SK-N-SH (cell line): ENCODE results near the gene PRDM11. TPM values are rescaled to one million over a fixed set of nuclear protein-coding genes. Genes with fewer than 3 reads are reported as not detected.

ENCODE experiments used
- CTCF ChIA-PET: fragments of 300-600, 350-600 bp; formaldehyde crosslinking; extraction: SDS; loops from one replicate; lab custom pipeline; 2021; lab: Yijun Ruan, JAX
- POLR2A ChIA-PET: fragments of 350-600 bp; sonication (Branson Sonifier 250); formaldehyde crosslinking; extraction: SDS; loops from one replicate; lab custom pipeline; 2020; ENCODE audit warnings: antibody characterized with exemption, inconsistent platforms; lab: Yijun Ruan, JAX
- DNase-seq: peaks from one replicate; pipeline ENCODE4 v3.0.0; 2012
- H2AFZ ChIP-seq: fragments of 200-600 bp; sonication (generic); 2 replicates; pipeline ENCODE4 v1.8.1; 2016; ENCODE audit warnings: antibody characterized with exemption, mild to moderate bottlenecking, low read depth
- H3F3A ChIP-seq: fragments of 200-600 bp; sonication (generic); replicated peaks from 2 replicates; pipeline ENCODE3; 2016; ENCODE audit warnings: antibody characterized with exemption, mild to moderate bottlenecking; ENCODE audit not compliant: insufficient read depth
- H3K27ac ChIP-seq, 2 experiments: fragments of 200-500 bp in 1 of 2; fragments of 200-600 bp in 1 of 2; sonication (Bioruptor generic) in 1 of 2; sonication (generic), shearing (Covaris generic) in 1 of 2; 2 replicates each; pipeline versions ENCODE4 v1.5.1 to v1.6.1; 2014 to 2016; ENCODE audit warnings: low read depth in 2 of 2, inconsistent platforms in 1 of 2, low read length in 1 of 2, mild to moderate bottlenecking in 1 of 2, mixed read lengths in 1 of 2
- H3K27me3 ChIP-seq: fragments of 200-600 bp; sonication (generic), shearing (Covaris generic); 2 replicates; pipeline ENCODE4 v1.6.1; 2016; ENCODE audit warnings: mixed run types; ENCODE audit not compliant: insufficient read depth
- H3K36me3 ChIP-seq, 2 experiments: fragments of 200-500 bp in 1 of 2; fragments of 200-600 bp in 1 of 2; sonication (Bioruptor generic) in 1 of 2; sonication (generic) in 1 of 2; replicated peaks in 1 of 2; 2 replicates each; pipeline versions ENCODE3 to v1.5.1; 2014 to 2016; ENCODE audit warnings: low read length in 1 of 2, mild to moderate bottlenecking in 1 of 2; ENCODE audit not compliant: insufficient read depth in 2 of 2, control insufficient read depth in 1 of 2
- H3K4me1 ChIP-seq, 2 experiments: fragments of 200-500 bp in 1 of 2; fragments of 200-600 bp in 1 of 2; sonication (Bioruptor generic) in 1 of 2; sonication (generic), shearing (Covaris generic) in 1 of 2; 2 replicates each; pipeline versions ENCODE4 v1.5.1 to v1.6.1; 2014 to 2016; ENCODE audit warnings: low read depth in 1 of 2, low read length in 1 of 2, mixed run types in 1 of 2; ENCODE audit not compliant: insufficient read depth in 2 of 2, control insufficient read depth in 1 of 2
- H3K4me2 ChIP-seq: fragments of 200-600 bp; sonication (generic), shearing (Covaris generic); 2 replicates; pipeline ENCODE4 v1.6.1; 2017; ENCODE audit warnings: mixed run types
- H3K4me3 ChIP-seq, 2 experiments: fragments of 200-500 bp in 1 of 2; fragments of 200-600 bp in 1 of 2; sonication (Bioruptor generic) in 1 of 2; sonication (generic), shearing (Covaris generic) in 1 of 2; 2 replicates each; pipeline versions ENCODE4 v1.5.1 to v1.8.1; 2014 to 2016; ENCODE audit warnings: low read depth in 2 of 2, inconsistent platforms in 1 of 2, low read length in 1 of 2, mild to moderate bottlenecking in 1 of 2, mixed read lengths in 1 of 2, moderate library complexity in 1 of 2
- H3K79me2 ChIP-seq: fragments of 200-600 bp; sonication (generic); 2 replicates; pipeline ENCODE4 v1.8.1; 2017; ENCODE audit warnings: mild to moderate bottlenecking; ENCODE audit not compliant: insufficient read depth
- H3K9ac ChIP-seq: fragments of 200-600 bp; sonication (generic); 2 replicates; pipeline ENCODE4 v1.6.1; 2017; ENCODE audit warnings: mixed run types
- H3K9me2 ChIP-seq: fragments of 200-600 bp; sonication (generic); 2 replicates; pipeline ENCODE4 v1.6.1; 2017; ENCODE audit warnings: mixed run types
- H3K9me3 ChIP-seq: fragments of 200-600 bp; sonication (generic); 2 replicates; pipeline ENCODE4 v1.6.1; 2017; ENCODE audit warnings: mixed run types, mild to moderate bottlenecking, moderate library complexity
- H4K20me1 ChIP-seq: fragments of 200-600 bp; sonication (generic); 2 replicates; pipeline ENCODE4 v1.6.1; 2017; ENCODE audit warnings: mild to moderate bottlenecking, mixed run types; ENCODE audit not compliant: insufficient read depth
- ELF1 ChIP-seq: IDR thresholded peaks from 2 replicates; pipeline ENCODE4 v1.4.0; 2012
- EZH2phosphoT487 ChIP-seq: fragments of 200-600 bp; sonication (generic); IDR thresholded peaks from 2 replicates; pipeline ENCODE4 v1.6.1; 2017; ENCODE audit warnings: low read depth, mixed run types, mild to moderate bottlenecking, antibody characterized with exemption, moderate library complexity, borderline replicate concordance
- FOSL2 ChIP-seq: IDR thresholded peaks from 2 replicates; pipeline ENCODE4 v1.4.0; 2012; ENCODE audit warnings: low read depth, mild to moderate bottlenecking, moderate library complexity, borderline replicate concordance
- FOXJ3 ChIP-seq: sonication (generic); formaldehyde crosslinking; IDR thresholded peaks from 2 replicates; pipeline ENCODE4 v1.5.1; 2020; ENCODE audit warnings: mild to moderate bottlenecking, missing genetic modification reagents
- FOXM1 ChIP-seq: IDR thresholded peaks from 2 replicates; pipeline ENCODE4 v1.4.0; 2012; ENCODE audit warnings: low read depth, mild to moderate bottlenecking
- GATA2 ChIP-seq: sonication (generic); formaldehyde crosslinking; IDR thresholded peaks from 2 replicates; pipeline ENCODE4 v1.5.0; 2020; ENCODE audit warnings: mild to moderate bottlenecking, missing genetic modification reagents
- MEF2A ChIP-seq: IDR thresholded peaks from 2 replicates; pipeline ENCODE4 v1.4.0; 2012; ENCODE audit warnings: low read depth, borderline replicate concordance
- RCOR1 ChIP-seq: fragments of 150-350 bp; IDR thresholded peaks from 2 replicates; pipeline ENCODE4 v1.6.1; 2017; ENCODE audit warnings: antibody characterized with exemption, low read length
- REST ChIP-seq: IDR thresholded peaks from 2 replicates; pipeline ENCODE4 v1.6.1; 2012; ENCODE audit warnings: mild to moderate bottlenecking, low read depth, low read length, moderate library complexity
- RXRA ChIP-seq: IDR thresholded peaks from 2 replicates; pipeline ENCODE4 v1.4.0; 2012; ENCODE audit warnings: low read depth, mild to moderate bottlenecking, borderline replicate concordance
- SMC3 ChIP-seq: IDR thresholded peaks from 2 replicates; pipeline ENCODE4 v1.6.1; 2012; ENCODE audit warnings: low read depth, low read length, improper control_type of control experiment
- TAF1 ChIP-seq: IDR thresholded peaks from 2 replicates; pipeline ENCODE4 v1.6.1; 2012; ENCODE audit warnings: low read depth, mild to moderate bottlenecking, low read length, moderate library complexity, borderline replicate concordance
- USF1 ChIP-seq: IDR thresholded peaks from 2 replicates; pipeline ENCODE4 v1.4.0; 2012; ENCODE audit warnings: low read depth, borderline replicate concordance
- USF2 ChIP-seq: fragments of 150-350 bp; IDR thresholded peaks from 2 replicates; pipeline ENCODE4 v1.6.1; 2017; ENCODE audit warnings: antibody characterized with exemption, low read length, low read depth, borderline replicate concordance
- YY1 ChIP-seq: IDR thresholded peaks from 2 replicates; pipeline ENCODE4 v1.4.0; 2012; ENCODE audit warnings: low read depth, mild to moderate bottlenecking
- ZBTB33 ChIP-seq: IDR thresholded peaks from 2 replicates; pipeline ENCODE4 v1.4.0; 2012; ENCODE audit warnings: low read depth, borderline replicate concordance
- WGBS: methylation state at CpG from one replicate; pipeline ENCODE4 v1.1.6; 2017; ENCODE audit warnings: low lambda C conversion rate; 5-methylcytosine and 5-hydroxymethylcytosine counted together
- polyA plus RNA-seq, 3 experiments: library from polyadenylated mRNA; depleted of rRNA; stranded (reverse); fragments of >200 nt; gene quantifications; 2 replicates each; pipeline ENCODE4 v1.2.3, GENCODE V29; 2012

PRDM11 gene
- polyA plus RNA-seq, 1 of the 3 experiments (the other 2 are of a cell fraction): 4.5 TPM

- Histone ChIP-seq H3K79me2 (no peaks in the 10 kb centered on the region), H3K4me3 (no peak overlapping the region), H3K27ac (no peak overlapping the region), H4K20me1 (no peaks in the 10 kb centered on the region), H3K9ac (no peak overlapping the region), H2AFZ (no peak overlapping the region), H3K9me2 (no peaks in the 10 kb centered on the region), H3K36me3 (peaks cover 0 to 7% of the 10 kb centered on the region in 2 experiments), H3F3A (no peaks in the 10 kb centered on the region), H3K4me2 (no peak overlapping the region), H3K27me3 (no peaks in the 10 kb centered on the region), H3K4me1 (no peaks in the 10 kb centered on the region; a peak in 2 of 4 replicates), H3K9me3 (no peaks in the 10 kb centered on the region)
- WGBS: 82% methylated on average over 8 of the region's 8 CpGs
- TF ChIP-seq MEF2A (no peak), EZH2phosphoT487 (no peak), USF2 (no peak), REST (no peak), TAF1 (no peak), USF1 (no peak), ZBTB33 (no peak), YY1 (no peak), RXRA (no peak), FOXJ3 (CRISPR knock-in tag) (no peak), FOSL2 (no peak), FOXM1 (no peak), GATA2 (CRISPR knock-in tag) (no peak), SMC3 (no peak), ELF1 (no peak), RCOR1 (no peak)
- no peak for DNase-seq
- POLR2A ChIA-PET: no interaction called here
- CTCF ChIA-PET: interaction anchor here (1.7 kb wide), 1 partner anchor 25 kb away, joined by 6 read pairs; no protein-coding TSS in a partner anchor
Observed at GRCh38 chr11:45208135-45208534, 61.7 kb downstream of the PRDM11 start.
